ENCODE measurements around the gene ANAPC2. TPM values are rescaled to one million over a fixed set of nuclear protein-coding genes. Genes with fewer than 3 reads are reported as not detected.
A peak's percentile ranks its signal among the peaks of the same experiment; 100 is the strongest.

ANAPC2 gene
- total RNA-seq, 2 experiments from 2014 or later, result 60.2 to 64.1 TPM

- ATAC-seq (no peak), DNase-seq (no peak)
- H3K4me3 Mint-ChIP-seq, result no peak overlapping the region
- H3K9me3 Mint-ChIP-seq (ENCODE audit: insufficient read depth), result no peaks in the 10 kb centered on the region
- CTCF ChIA-PET, result interaction anchor here (1.6 kb wide), 1 partner anchor 19 kb away, joined by 3 read pairs; no protein-coding TSS in a partner anchor
- H3K27ac Mint-ChIP-seq, result no peak overlapping the region
- H3K36me3 Mint-ChIP-seq (ENCODE audit: low read depth), result no peaks in the 10 kb centered on the region
- peaks cover 14% of the 10 kb centered on the region for H3K4me1 Mint-ChIP-seq (ENCODE audit: low read depth)
- POLR2A ChIA-PET, result interaction anchor here (0.7 to 1.4 kb wide), 3 partner anchors 9 to 58 kb away, joined by 3 to 5 read pairs (median 4); partner anchors contain the start of gene TUBB4B
- H3K27me3 Mint-ChIP-seq (ENCODE audit: low read depth), result no peaks in the 10 kb centered on the region
Measured at GRCh38 chr9:137195525-137196220, 7.3 kb upstream of the ANAPC2 start.

GRCh38 chr9:137194909-137195308, 6.5 kb upstream of the ANAPC2 start:
- Mint-ChIP-seq H3K4me3 (no peak overlapping the region), H3K36me3 (ENCODE audit: low read depth) (no peaks in the 10 kb centered on the region), H3K9me3 (ENCODE audit: insufficient read depth) (no peaks in the 10 kb centered on the region), H3K27me3 (ENCODE audit: low read depth) (no peaks in the 10 kb centered on the region), H3K4me1 (ENCODE audit: low read depth) (peaks cover 20% of the 10 kb centered on the region), H3K27ac (no peak overlapping the region)
- ChIA-PET CTCF (interaction anchor here (1.6 kb wide), 1 partner anchor 18 kb away, joined by 3 read pairs; no protein-coding TSS in a partner anchor), POLR2A (interaction anchor here (0.7 to 1.4 kb wide), 3 partner anchors 10 to 59 kb away, joined by 3 to 5 read pairs (median 4); partner anchors contain the start of gene TUBB4B)
- no peak for DNase-seq
- ATAC-seq, result no peak

- H3K4me1 Mint-ChIP-seq (ENCODE audit: low read depth), result peaks cover 23% of the 10 kb centered on the region
- ChIA-PET POLR2A (interaction anchor here (1.3 kb wide), 1 partner anchor 46 kb away, joined by 4 read pairs; the partner anchor contains the start of gene TUBB4B), CTCF (no interaction called here)
- no peak for DNase-seq
- H3K9me3 Mint-ChIP-seq (ENCODE audit: insufficient read depth), result no peaks in the 10 kb centered on the region
- peaks cover 1% of the 10 kb centered on the region for H3K36me3 Mint-ChIP-seq (ENCODE audit: low read depth)
- no peak overlapping the region for H3K27ac Mint-ChIP-seq
- ATAC-seq, result no peak
- H3K27me3 Mint-ChIP-seq (ENCODE audit: low read depth), result no peaks in the 10 kb centered on the region
- H3K4me3 Mint-ChIP-seq, result no peak overlapping the region
Measured at GRCh38 chr9:137194388-137194787, 6.0 kb upstream of the ANAPC2 start.

- DNase-seq, result no peak
- no peak overlapping the region for H3K4me3 Mint-ChIP-seq
- H3K4me1 Mint-ChIP-seq (ENCODE audit: low read depth), result peaks cover 24% of the 10 kb centered on the region
- no peaks in the 10 kb centered on the region for H3K27me3 Mint-ChIP-seq (ENCODE audit: low read depth)
- ATAC-seq, result no peak
- peaks cover 5% of the 10 kb centered on the region for H3K36me3 Mint-ChIP-seq (ENCODE audit: low read depth)
- H3K27ac Mint-ChIP-seq, result no peak overlapping the region
- H3K9me3 Mint-ChIP-seq (ENCODE audit: insufficient read depth), result no peaks in the 10 kb centered on the region
- ChIA-PET POLR2A (interaction anchor here (1.0 to 1.6 kb wide), 2 partner anchors 11 to 47 kb away, joined by 3 to 4 read pairs; partner anchors contain the start of gene TUBB4B), CTCF (interaction anchor here (1.2 kb wide), 1 partner anchor 43 kb away, joined by 5 read pairs; no protein-coding TSS in a partner anchor)
Measured at GRCh38 chr9:137193771-137194170, 5.4 kb upstream of the ANAPC2 start.

GRCh38 chr9:137192859-137193258, 4.5 kb upstream of the ANAPC2 start:
- peaks cover 19% of the 10 kb centered on the region for H3K4me1 Mint-ChIP-seq (ENCODE audit: low read depth)
- POLR2A ChIA-PET, result interaction anchor here (1.0 to 1.6 kb wide), 2 partner anchors 12 to 48 kb away, joined by 3 to 4 read pairs; partner anchors contain the start of gene TUBB4B

GRCh38 chr9:137192448-137192780, 4.1 kb upstream of the ANAPC2 start:
- Mint-ChIP-seq H3K9me3 (ENCODE audit: insufficient read depth) (no peaks in the 10 kb centered on the region), H3K27ac (no peak overlapping the region), H3K4me3 (no peak overlapping the region), H3K4me1 (ENCODE audit: low read depth) (peaks cover 23% of the 10 kb centered on the region), H3K27me3 (ENCODE audit: low read depth) (no peaks in the 10 kb centered on the region), H3K36me3 (ENCODE audit: low read depth) (peaks cover 5% of the 10 kb centered on the region)
- CTCF ChIA-PET, result interaction anchor here (0.7 to 1.5 kb wide), 3 partner anchors 9 to 158 kb away, joined by 3 to 4 read pairs (median 3); partner anchors contain the start of gene RNF224
- ATAC-seq, result no peak
- DNase-seq, result no peak
- POLR2A ChIA-PET, result interaction anchor here (0.6 to 1.6 kb wide), 3 partner anchors 13 to 58 kb away, joined by 3 to 5 read pairs (median 4); partner anchors contain the start of genes TMEM203 and TUBB4B

More at GRCh38 chr9:137192859-137193258, 4.5 kb upstream of the ANAPC2 start:
- no peaks in the 10 kb centered on the region for H3K9me3 Mint-ChIP-seq (ENCODE audit: insufficient read depth)
- no peak for ATAC-seq
- CTCF ChIA-PET, result interaction anchor here (1.2 to 1.5 kb wide), 3 partner anchors 34 to 158 kb away, joined by 3 to 5 read pairs (median 4); partner anchors contain the start of gene RNF224
- H3K27ac Mint-ChIP-seq, result no peak overlapping the region
- H3K4me3 Mint-ChIP-seq, result no peak overlapping the region
- no peaks in the 10 kb centered on the region for H3K27me3 Mint-ChIP-seq (ENCODE audit: low read depth)
- DNase-seq, result no peak
- H3K36me3 Mint-ChIP-seq (ENCODE audit: low read depth), result peaks cover 5% of the 10 kb centered on the region

- Mint-ChIP-seq H3K36me3 (ENCODE audit: low read depth) (peaks cover 6% of the 10 kb centered on the region), H3K4me3 (no peak overlapping the region), H3K27ac (no peak overlapping the region), H3K27me3 (ENCODE audit: low read depth) (no peaks in the 10 kb centered on the region), H3K9me3 (ENCODE audit: insufficient read depth) (no peaks in the 10 kb centered on the region), H3K4me1 (ENCODE audit: low read depth) (peaks cover 29% of the 10 kb centered on the region)
- CTCF ChIA-PET, result interaction anchor here (0.7 to 1.5 kb wide), 3 partner anchors 9 to 157 kb away, joined by 3 to 4 read pairs (median 3); partner anchors contain the start of gene RNF224
- DNase-seq (no peak), ATAC-seq (no peak)
- POLR2A ChIA-PET, result interaction anchor here (0.6 to 1.3 kb wide), 2 partner anchors 13 to 57 kb away, joined by 3 to 5 read pairs; partner anchors contain the start of gene TMEM203
Measured at GRCh38 chr9:137191691-137192447, 3.5 kb upstream of the ANAPC2 start.

GRCh38 chr9:137191245-137191644, 2.9 kb upstream of the ANAPC2 start:
- Mint-ChIP-seq H3K27me3 (ENCODE audit: low read depth) (no peaks in the 10 kb centered on the region), H3K4me3 (no peak overlapping the region), H3K27ac (no peak overlapping the region), H3K9me3 (ENCODE audit: insufficient read depth) (no peaks in the 10 kb centered on the region), H3K36me3 (ENCODE audit: low read depth) (peaks cover 8% of the 10 kb centered on the region), H3K4me1 (ENCODE audit: low read depth) (peaks cover 35% of the 10 kb centered on the region)
- ATAC-seq (no peak), DNase-seq (no peak)
- ChIA-PET CTCF (interaction anchor here (1.5 to 1.7 kb wide), 2 partner anchors 36 to 72 kb away, joined by 4 read pairs; partner anchors contain the start of gene RNF224), POLR2A (interaction anchor here (0.8 to 1.3 kb wide), 2 partner anchors 14 to 62 kb away, joined by 3 to 5 read pairs; partner anchors contain the start of gene TMEM203)

- CTCF ChIA-PET, result interaction anchor here (1.3 to 3.4 kb wide), 5 partner anchors 8 to 71 kb away, joined by 3 to 23 read pairs (median 9); partner anchors contain the start of genes CYSRT1, RNF224 and TPRN
- DNase-seq, result no peak
Measured at GRCh38 chr9:137190315-137190856, 2.0 kb upstream of the ANAPC2 start.

GRCh38 chr9:137189297-137190295, 1.2 kb upstream of the ANAPC2 start:
- H3K27me3 Mint-ChIP-seq (ENCODE audit: low read depth), result no peaks in the 10 kb centered on the region
- no peak for ATAC-seq
- DNase-seq, result no peak
- peak overlapping the region; percentile 97 for H3K27ac Mint-ChIP-seq
- H3K4me1 Mint-ChIP-seq (ENCODE audit: low read depth), result peaks cover 38% of the 10 kb centered on the region
- ChIA-PET POLR2A (interaction anchor here (0.6 to 3.2 kb wide), 21 partner anchors 9 to 120 kb away, joined by 3 to 28 read pairs (median 5); partner anchors contain the start of genes CYSRT1, LRRC26, MAN1B1 and RNF208), CTCF (interaction anchor here (0.7 to 3.4 kb wide), 20 partner anchors 9 to 154 kb away, joined by 3 to 23 read pairs (median 4); partner anchors contain the start of genes CYSRT1, MAN1B1, RNF208 and RNF224)
- H3K9me3 Mint-ChIP-seq (ENCODE audit: insufficient read depth), result no peaks in the 10 kb centered on the region
- peak overlapping the region; percentile 97 for H3K4me3 Mint-ChIP-seq
- peaks cover 8% of the 10 kb centered on the region for H3K36me3 Mint-ChIP-seq (ENCODE audit: low read depth)

More at GRCh38 chr9:137190315-137190856, 2.0 kb upstream of the ANAPC2 start:
- no peaks in the 10 kb centered on the region for H3K27me3 Mint-ChIP-seq (ENCODE audit: low read depth)
- peaks cover 38% of the 10 kb centered on the region for H3K4me1 Mint-ChIP-seq (ENCODE audit: low read depth)
- no peak for ATAC-seq
- H3K4me3 Mint-ChIP-seq, result peak overlapping the region; percentile 97
- POLR2A ChIA-PET, result interaction anchor here (0.8 kb wide), 1 partner anchor 61 kb away, joined by 3 read pairs; no protein-coding TSS in a partner anchor
- peak overlapping the region; percentile 61 for H3K27ac Mint-ChIP-seq
- H3K36me3 Mint-ChIP-seq (ENCODE audit: low read depth), result peaks cover 8% of the 10 kb centered on the region
- no peaks in the 10 kb centered on the region for H3K9me3 Mint-ChIP-seq (ENCODE audit: insufficient read depth)
